K562 (cell line): Measurements from ENCODE around the gene PPP4R1.

Experiments used
- CHD4 ChIP-seq: fragments of 200-600 bp; sonication (generic); IDR thresholded peaks from 3 replicates; pipeline ENCODE4 v1.6.1; 2012; ENCODE audit warnings: low read depth, mild to moderate bottlenecking, mixed read lengths, low read length, inconsistent platforms; ENCODE audit not compliant: insufficient read depth, insufficient replicate concordance, poor library complexity, severe bottlenecking
- CTCF ChIP-seq, 3 experiments: IDR thresholded peaks in 2 of 3; conservative IDR thresholded peaks in 1 of 3; 2 replicates each; pipeline ENCODE4 v1.5.1; 2011 to 2012; ENCODE audit warnings: low read length in 3 of 3, mild to moderate bottlenecking in 3 of 3, control low read depth in 2 of 3, improper control_type of control experiment in 1 of 3, inconsistent platforms in 1 of 3, low read depth in 1 of 3, mixed read lengths in 1 of 3, moderate library complexity in 1 of 3; ENCODE audit not compliant: insufficient read depth in 2 of 3
- TRIM24 ChIP-seq, 2 experiments: fragments of 450-650 bp; IDR thresholded peaks; 2 replicates each; pipeline ENCODE4 v1.6.1; 2016
- ZNF407 ChIP-seq: fragments of 450-650 bp; IDR thresholded peaks from 2 replicates; pipeline ENCODE4 v1.6.1; 2016; ENCODE audit warnings: low read depth

DNA sequence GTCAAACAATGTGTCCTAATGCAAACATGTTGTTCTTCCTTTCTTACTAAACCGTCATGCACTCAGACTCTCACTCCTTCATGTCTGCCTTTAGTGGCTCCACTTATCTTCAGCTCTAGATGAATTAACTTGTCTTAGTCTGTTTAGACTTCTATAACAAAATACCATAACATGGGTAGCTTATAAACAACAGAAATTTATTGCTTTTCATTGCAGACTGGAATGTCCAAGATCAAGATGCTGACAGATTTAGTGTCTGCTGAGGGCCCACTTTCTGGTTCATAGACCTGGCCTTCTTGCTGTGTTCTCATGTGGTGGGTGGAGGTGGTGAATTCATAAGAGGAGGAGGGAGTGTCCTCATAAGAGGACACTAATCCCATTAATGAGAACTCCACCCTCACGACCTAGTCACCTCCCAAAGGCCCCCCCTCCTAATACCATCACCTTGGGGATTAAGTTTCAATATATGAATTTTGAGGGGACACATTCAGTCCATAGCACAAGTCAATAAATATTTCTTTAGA is 106.7 kb downstream of the PPP4R1 start:
- TF ChIP-seq CHD4 (no peak), TRIM24 (IDR thresholded peaks at IDR 0.05) (no peak), CTCF (IDR thresholded peaks at IDR 0.05 in 2 of 3, conservative IDR thresholded peaks at IDR 0.05 in 1 of 3; ENCODE audit: insufficient read depth in 2 of 3, low read depth in 1 of 3, low read length in 3 of 3) (no peak), ZNF407 (no peak)
